ENCODE results near the gene PNLIP.

Gene PNLIP

DNA sequence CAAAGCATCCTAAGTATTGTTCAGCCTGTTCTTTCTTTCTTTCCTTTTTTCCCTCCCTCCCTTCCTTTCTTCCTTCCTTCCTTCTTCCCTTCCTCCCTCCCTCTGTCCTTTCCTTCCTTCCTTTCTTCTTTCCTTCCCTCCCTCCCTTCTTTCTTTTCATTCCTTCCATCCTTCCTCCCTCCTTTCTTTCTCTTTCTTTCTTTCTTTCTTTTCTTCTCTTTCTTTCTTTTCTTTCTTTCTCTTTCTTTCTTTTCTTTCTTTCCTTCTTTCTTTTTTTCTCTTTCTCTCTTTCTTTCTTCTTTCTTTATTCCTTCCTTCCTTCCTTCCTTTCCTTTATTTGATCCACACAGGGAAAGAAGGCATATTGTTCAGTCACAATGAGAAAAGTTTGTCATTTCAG, 21.2 kb downstream of the PNLIP start:
- no peak for DNase-seq (ENCODE audit: low read depth, low spot score)
- no peak overlapping the region for H3K27ac ChIP-seq

DNA sequence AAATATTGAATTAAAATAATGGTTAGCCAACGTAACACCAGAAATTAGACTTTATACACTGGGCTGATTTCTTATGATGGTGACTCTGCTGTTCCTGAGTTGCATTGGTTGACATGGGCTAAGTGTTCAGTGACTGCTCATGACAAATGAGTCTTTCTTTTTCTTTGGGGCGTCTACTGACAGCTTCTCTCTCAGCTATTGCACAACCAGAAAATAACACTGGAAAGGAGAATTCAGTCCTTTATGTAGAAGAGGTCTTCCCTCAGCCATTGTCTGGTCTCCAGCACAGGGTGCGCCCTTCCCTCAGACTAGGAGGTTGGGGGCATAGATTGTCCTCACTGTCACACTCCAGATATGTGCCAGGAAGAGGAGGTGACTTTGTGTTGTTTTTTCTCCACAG, 21.6 kb downstream of the PNLIP start:
- no peak overlapping the region for H3K27ac ChIP-seq
- no peak for DNase-seq (ENCODE audit: low read depth, low spot score)

DNA sequence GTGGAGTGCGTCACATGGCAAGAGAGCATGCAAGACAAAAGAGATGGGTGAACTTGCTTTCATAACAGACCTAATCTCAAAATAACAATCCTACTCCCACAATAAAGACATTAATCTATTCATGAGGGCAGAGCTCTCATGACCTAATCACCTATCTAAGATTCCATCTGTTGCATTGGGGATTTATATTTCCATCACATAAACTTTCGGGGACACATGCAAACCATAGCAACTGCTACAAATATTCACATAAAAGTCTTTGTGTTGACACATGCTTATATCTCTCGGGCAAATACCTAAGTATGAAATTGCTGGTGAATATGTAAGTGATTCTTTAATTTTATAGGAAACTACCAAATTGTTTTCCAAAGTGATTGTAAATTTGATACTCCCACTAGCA, 29.1 kb downstream of the PNLIP start:
- DNase-seq (ENCODE audit: low read depth, low spot score): no peak
- H3K27ac ChIP-seq: no peak overlapping the region

DNA sequence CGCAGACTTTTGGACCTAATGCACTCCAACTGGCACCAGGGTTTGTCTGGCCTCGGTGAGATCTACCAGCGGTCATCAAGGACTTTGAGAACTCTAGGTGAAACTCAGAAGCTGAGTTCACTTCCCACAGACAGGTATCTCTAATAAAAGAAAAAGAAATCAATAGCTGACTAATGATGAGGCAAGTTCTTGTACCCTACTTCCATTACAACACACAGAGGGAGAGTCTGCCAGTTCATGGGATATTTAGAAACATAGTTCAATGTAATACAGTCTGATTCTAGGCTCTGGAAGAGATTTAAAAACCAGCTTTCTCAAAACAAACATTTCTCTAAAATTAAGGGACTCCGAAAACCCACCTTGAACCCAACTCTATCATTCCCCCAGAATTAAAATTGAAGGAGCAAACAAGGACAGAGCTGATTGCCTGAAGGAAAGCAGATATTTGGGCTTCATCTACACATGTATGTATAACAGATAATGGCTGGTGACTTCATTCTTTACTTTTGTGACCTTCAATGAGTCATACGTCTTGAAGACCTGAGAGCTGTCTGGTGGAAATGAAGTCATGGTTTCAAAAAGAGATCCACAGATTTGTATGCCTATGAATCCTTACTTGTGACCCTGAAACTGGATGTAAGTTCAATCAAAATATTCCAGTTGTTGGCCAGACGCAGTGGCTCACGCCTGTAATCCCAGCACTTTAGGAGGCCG, 42.3 kb downstream of the PNLIP start:
- no peak for DNase-seq (ENCODE audit: low read depth, low spot score)
- H3K27ac ChIP-seq: no peak overlapping the region

DNA sequence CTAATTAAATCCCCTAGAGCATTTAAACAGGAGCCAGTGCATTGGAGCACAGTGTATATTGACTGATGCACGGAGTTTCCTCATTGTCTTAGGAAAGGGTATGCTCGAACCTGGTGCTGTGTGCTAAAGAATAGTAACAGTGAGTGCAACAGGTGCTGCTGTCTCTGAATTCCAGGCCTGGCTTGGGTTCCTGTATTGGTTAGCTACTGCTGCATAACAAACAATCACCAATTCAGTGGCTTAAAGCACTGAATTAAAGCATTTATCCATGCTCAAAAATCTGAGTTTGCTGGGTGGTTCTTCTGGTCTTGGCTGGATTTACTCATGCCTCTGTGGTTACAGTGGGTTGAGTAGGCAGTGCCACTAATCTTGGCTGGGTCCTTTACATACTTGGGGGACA, 43.3 kb downstream of the PNLIP start:
- H3K27ac ChIP-seq: no peak overlapping the region
- no peak for DNase-seq (ENCODE audit: low read depth, low spot score)

DNA sequence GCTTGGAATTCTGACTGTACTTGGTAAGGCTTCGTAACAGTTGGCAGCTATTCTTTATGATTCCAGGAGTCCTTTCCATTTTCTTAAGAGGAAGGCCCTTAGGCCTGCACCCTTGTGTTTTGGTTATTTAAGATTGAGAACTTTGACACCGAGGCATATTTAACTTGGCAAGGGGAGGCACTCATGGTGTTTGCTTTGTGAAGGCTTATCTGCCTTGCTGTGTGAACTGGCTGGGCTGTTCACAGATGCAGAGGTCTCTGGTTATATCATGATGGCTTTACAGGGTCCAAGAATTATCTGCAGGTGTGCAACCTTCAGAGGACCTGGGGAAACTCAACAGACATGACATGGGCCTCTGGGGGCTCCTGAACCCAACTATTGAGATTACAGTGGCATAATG, 44.2 kb downstream of the PNLIP start:
- H3K27ac ChIP-seq: no peak overlapping the region
- no peak for DNase-seq (ENCODE audit: low read depth, low spot score)

DNA sequence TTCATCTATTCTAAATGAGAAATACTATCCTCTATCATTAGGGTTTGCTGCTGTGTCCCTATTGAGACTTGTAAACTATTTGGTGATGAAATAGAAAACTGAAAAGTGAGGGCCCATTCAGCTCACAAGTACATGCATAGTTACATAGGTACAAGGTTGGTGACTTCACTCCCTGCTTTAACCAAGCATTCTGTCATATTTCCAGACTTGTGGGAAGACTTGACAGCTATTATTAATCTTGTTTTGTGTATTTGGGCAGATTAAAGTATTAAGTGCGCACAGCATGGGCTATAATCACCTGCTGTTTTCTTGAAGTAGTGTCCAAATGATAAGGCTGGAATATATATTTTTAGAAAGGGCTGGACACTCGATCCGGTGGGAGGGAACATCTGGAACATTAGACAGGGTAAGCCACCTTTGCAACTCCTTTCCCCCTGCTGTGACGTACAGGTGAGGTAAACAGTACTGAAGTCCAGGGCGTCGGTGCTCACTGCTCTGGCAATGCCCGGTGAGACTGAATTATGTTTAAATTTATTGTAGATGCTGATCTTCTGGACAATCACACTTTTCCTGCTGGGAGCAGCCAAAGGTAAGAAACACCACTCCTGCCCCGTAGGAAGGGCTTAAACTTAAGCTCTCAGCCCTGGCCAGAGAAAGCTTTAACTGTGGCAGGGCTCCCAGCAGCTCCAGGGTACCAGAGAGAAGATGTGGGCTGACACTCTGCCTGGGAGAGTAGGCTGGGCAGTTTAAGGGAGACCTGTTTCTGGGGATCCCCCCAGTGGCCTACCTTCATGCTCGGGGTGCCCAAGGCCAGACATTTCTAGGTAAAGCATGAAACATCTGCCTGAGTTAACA, 45.1 kb downstream of the PNLIP start, which contains the start of gene PNLIPRP1:
TSS of gene PNLIPRP1 (plus strand) at position 370 of the 855 bp plus-strand sequence. CDS start at position 541, 171 bp downstream.
- H3K27ac ChIP-seq: no peak within 1 kb of the TSS
- DNase-seq (ENCODE audit: low read depth, low spot score): no peak

DNA sequence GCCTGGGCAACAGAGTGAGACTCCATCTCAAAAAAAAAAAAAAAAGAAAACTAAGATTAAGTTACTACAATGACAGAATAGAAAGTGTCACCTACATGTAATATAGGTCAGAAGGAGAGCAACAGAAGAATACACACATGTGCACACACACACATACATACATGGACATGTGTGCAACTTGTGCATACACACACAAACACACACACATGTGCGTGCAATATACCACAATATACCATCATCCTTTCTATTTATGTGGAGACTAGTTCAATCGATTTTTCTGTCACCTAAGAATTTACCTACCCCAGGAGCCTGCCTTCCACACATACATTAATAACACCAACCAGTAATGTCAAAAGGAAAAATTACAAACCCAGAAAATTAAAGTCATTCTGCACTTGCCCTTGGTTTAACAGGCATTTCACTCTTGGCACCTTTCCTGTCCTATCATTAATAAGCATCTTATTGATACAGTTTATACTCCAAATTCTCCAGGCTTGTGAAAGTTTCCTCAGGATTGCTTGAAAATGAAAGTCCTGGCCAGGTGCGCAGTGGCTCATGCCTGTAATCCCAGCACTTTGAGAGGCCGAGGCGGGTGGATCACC, 47.5 kb downstream of the PNLIP start:
- DNase-seq (ENCODE audit: low read depth, low spot score): no peak
- H3K27ac ChIP-seq: no peak overlapping the region

DNA sequence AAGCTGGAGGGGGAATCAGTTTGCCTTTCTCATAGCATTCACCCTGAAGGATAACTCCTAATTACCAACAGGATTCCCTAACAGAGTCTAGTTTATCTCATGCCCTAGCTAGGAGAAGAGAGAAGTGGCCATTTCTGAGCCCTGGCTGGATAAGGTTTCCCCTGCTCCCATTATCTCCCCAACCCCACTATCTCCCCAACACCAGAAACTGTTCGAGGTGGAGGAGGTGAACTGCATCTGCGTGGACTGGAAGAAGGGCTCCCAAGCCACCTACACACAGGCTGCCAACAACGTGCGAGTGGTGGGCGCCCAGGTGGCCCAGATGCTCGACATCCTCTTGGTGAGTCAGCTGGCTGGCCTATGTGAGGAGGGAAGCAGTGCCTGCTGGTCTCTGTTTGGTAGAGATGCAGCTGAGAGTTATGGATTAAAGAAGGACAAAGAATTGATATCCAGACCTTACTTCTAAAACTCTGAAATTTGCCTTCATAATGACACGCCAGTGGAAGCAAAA, 48.8 kb downstream of the PNLIP start:
- H3K27ac ChIP-seq: no peak overlapping the region
- no peak for DNase-seq (ENCODE audit: low read depth, low spot score)

DNA sequence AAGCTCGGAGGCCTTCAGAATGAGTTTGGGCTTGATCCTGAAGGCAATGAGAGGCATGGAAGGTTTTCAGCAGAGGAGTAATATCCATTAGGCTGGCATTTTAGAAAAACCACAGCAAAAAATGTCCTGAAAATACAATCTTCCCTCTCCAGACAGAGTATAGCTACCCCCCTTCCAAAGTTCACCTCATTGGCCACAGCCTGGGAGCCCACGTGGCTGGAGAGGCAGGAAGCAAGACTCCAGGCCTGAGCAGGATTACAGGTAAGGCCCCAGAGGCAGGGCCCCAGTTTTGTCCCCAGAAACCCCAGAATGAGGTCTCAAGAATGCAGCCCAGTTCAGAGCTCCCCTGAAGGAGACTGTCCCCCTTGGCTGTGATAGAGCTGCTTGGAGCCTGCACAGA, 50.3 kb downstream of the PNLIP start:
- no peak overlapping the region for H3K27ac ChIP-seq
- no peak for DNase-seq (ENCODE audit: low read depth, low spot score)

DNA sequence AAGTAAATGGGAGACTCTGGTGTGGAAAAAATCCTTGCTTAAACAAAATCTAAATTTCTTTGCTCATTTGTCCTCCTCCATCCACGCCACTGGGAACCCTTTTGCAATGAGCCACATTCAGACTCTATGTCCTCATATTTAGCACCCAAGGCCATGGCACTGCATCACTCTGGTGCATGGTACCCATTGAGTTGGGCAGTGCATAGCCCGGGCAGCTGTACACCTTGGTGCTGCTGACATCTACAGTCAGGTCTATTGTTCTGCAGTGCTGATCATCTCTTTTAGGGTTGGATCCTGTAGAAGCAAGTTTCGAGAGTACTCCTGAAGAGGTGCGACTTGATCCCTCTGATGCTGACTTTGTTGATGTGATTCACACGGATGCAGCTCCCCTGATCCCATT, 51.8 kb downstream of the PNLIP start:
- H3K27ac ChIP-seq: no peak overlapping the region
- no peak for DNase-seq (ENCODE audit: low read depth, low spot score)

DNA sequence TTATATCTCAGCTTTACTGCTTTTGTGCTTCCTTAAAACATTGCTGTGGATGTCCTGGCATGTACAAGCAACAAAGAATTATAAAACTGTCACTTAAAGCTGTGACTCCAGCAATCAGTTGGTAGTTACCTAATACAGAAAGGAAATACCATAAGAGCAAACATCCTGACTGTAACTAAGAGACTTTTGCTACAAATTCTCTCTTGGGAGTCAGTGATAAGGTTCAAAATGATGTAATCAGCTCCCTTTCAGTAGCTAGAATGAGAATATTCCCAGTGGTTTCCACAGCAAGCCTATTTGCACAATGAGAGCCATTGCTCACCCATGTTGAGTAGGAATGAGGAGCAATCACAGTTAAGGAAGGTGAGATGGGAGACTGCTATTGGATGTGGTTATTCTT, 52.6 kb downstream of the PNLIP start:
- DNase-seq (ENCODE audit: low read depth, low spot score): no peak
- H3K27ac ChIP-seq: no peak overlapping the region

DNA sequence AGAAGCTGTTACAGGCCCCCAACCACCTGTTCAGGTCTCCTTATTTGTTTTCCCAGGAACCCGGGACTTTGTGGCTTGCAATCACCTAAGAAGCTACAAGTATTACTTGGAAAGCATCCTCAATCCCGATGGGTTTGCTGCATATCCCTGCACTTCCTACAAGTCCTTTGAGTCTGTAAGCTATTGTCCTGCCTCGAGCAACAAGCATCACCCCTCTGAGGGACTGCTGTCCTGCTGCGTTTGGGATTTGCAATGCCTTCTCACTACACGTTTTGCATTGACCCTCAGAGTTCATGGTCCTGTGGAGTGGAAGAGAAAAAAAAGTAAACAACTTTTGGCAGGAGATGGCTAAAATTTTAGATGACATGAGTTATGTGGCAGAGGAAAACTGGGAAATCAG, 54.3 kb downstream of the PNLIP start:
- no peak for DNase-seq (ENCODE audit: low read depth, low spot score)

DNA sequence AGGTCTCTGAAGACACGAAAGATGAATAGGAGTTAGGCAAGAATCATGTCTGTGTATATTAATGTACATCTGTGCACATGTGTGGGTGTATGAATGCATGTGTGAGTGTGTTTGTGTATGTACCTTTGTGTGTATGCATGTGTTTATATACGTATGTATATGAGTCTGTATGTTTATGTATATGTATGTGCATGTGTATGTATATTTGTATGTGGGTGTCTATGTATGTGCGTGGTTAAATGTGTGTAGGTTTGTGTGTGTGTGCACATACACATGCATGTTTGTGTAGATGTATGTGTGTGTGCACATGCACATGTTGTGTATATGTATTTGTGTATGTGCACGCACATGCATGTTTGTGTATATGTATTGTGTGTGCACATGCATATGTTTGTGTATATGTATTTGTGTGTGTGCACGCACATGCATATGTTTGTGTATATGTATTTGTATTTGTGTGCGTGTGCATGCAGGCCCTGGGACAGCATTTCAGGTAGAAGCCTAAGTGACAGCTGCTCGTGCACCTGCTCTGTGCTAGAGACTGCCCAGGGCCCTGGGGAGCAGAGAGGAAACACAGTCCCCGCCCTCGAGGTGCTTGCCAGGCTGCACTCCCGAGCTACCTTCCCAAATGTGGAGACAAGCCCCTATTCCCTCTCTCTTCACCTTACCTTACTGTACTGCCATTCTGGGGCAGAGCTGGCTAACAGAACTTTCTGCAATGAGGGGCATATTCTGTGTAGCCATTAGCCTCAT, 57.1 kb downstream of the PNLIP start:
- H3K27ac ChIP-seq: no peak overlapping the region
- no peak for DNase-seq (ENCODE audit: low read depth, low spot score)

More for the DNA sequence above, 54.3 kb downstream of the PNLIP start:
- no peak overlapping the region for H3K27ac ChIP-seq

DNA sequence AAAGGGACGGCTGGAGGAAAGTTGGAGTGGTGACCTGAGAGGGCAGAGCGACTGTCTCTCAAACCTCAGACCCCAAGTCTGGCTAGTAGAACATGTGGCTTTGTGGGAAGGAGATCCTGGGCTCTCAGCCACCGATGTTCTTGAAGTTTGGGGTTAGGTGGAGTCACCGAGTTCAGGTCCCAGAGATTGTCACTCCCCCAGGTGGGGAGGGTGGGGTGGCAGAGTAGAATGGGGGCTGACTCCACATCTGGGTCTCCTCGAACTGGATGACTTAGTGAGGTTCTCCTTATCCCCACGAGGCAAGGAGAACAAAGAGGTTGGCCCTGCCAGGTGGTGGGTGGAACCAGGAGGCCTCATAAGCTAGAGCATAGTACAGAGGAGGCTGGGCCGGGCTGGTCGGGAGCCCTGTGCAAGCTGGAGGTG, 60.3 kb downstream of the PNLIP start:
- no peak overlapping the region for H3K27ac ChIP-seq
- no peak for DNase-seq (ENCODE audit: low read depth, low spot score)

DNA sequence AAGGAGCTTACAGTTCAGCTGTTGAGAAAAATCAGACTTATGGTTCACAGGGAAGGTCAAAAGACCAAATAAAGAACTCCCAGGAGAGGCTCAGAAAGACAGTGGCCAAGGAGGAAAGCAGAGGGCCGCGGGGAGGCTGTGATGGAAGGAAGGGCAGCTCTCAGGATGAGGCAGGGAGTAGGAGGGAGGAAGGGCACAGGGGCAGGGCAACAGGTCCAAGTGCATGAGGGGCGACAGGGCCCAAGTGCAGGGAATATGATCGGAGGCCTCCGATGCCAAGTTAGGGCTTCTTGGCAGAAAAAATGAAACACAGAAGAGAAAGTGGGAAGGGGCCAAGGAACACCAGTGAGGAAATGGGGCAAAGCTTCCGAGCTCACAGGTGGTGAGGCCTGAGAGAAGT, 61.6 kb downstream of the PNLIP start:
- no peak overlapping the region for H3K27ac ChIP-seq
- no peak for DNase-seq (ENCODE audit: low read depth, low spot score)

DNA sequence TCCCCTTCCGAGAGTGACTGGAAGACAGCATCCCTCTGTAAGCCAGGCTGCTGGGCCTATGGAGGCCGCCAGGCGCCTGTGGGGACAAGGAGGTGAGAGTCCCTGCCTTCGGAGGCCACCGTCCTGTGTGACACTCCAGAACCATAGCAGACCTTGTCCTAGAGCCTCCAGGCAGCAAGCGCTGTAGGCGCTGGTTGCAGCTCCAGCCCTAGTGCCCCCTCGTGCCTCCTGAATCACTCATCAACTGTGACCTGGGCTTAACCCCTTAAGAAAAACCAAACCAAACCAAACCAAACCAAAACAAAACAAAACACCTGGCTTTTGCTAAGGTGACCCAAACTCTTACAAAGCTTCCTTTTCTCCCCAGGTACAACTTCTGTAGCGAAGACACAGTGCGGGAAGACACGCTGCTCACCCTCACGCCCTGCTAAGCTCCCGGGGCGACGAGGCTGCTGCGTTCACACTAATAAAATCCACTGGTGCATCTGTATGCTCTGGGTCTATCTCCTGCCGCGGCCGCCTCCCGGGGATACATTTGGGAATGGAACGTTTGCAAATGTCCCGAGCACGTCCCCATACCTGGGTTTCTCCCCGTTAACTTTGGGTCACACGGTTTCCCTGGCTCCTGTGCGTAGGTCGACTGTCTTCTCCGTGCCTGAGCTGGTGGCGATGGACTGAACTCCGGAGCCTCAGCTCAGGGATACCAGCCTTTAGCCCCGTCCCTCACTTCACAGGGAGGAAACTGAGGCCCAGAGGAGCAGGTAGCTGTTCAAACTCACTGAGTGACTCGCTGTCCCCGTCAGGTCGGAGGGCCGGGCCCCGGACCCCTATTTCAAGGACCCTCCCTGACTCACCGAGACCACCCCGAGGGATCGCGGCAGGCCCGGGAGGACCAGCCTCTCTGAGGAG, 63.2 kb downstream of the PNLIP start:
- H3K27ac ChIP-seq: no peak overlapping the region
- no peak for DNase-seq (ENCODE audit: low read depth, low spot score)

DNA sequence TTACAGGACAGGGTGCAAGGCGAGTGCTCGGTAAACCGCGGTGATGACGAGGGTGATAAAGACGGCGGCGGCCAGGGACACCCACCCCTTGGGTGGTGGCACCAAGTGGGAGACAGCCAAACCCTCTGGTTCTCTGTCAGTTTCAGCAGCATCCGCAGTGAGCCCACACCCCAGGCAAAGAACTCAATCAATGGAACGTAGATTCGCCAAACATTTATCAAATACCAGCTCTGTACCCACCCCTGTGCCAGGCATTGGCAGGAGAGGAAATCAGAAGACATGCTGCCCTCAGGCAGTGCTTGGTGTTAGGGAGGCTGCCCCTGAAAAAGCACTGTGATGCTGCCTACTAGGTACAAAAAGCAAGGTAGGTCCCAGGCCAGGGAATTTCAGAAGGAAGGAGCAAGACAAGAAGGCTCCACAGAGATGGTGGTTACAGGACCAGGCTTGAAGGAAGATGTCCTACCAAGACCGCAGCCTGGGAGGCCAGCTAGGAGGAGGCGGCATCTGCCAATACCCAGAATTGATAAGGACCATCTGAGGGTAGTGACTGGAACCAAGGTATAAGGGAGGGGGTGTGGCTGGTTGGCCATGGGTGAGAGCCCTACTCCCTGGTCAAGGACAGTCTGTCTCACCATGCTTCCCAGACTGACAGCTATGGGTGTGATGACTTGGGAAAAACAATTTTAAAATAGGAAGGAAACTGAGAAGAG, 64.9 kb downstream of the PNLIP start:
- H3K27ac ChIP-seq: no peak overlapping the region
- no peak for DNase-seq (ENCODE audit: low read depth, low spot score)

DNA sequence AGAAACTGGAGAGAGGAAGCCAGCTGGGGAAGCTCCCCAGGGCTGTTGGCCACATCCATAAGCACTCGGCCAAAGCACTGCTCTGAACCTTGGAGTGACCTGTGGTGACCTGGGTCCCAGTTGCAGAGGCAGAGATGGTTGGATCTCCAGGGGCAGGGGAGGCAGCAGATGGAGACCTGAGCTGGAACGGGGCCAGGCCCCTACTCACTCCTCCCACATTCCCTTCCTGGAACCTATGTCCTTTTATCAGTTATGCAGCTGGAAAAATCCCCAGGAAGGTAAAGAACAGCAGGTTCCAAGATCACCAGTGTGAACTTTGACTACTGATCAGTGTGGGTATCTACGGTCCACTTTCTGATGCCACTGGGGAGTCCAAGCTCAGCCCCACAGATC, 65.4 kb downstream of the PNLIP start:
- DNase-seq (ENCODE audit: low read depth, low spot score): no peak
- no peak overlapping the region for H3K27ac ChIP-seq
